Activated CD8-positive, alpha-beta memory T cell treated with anti-CD3 and anti-CD28 coated beads, Interleukin-2, amount 50 U/mL, for 1 hour (primary cell): ENCODE data around the gene FBXL17.

Experiments used
- DNase-seq: peaks from one replicate; pipeline ENCODE4 v3.0.0-alpha.2; 2020; ENCODE audit errors: extremely low read depth

Gene FBXL17

GRCh38 chr5:107997338-107997980 is 384.4 kb downstream of the FBXL17 start:
- DNase-seq = no peak

- DNase-seq = no peak
Observed at GRCh38 chr5:107993341-107993740, 388.6 kb downstream of the FBXL17 start.

GRCh38 chr5:107990881-107991810 is 390.8 kb downstream of the FBXL17 start:
- DNase-seq = no peak

GRCh38 chr5:107985144-107985543 is 396.8 kb downstream of the FBXL17 start:
- no peak for DNase-seq

- DNase-seq = no peak
Observed at GRCh38 chr5:107982703-107983425, 399.0 kb downstream of the FBXL17 start.

GRCh38 chr5:107980923-107981692 is 400.8 kb downstream of the FBXL17 start:
- DNase-seq = no peak

GRCh38 chr5:107979900-107980299 is 402.0 kb downstream of the FBXL17 start:
- no peak for DNase-seq

- no peak for DNase-seq
Observed at GRCh38 chr5:107979291-107979690, 402.6 kb downstream of the FBXL17 start.

- no peak for DNase-seq
Observed at GRCh38 chr5:107977550-107978071, 404.3 kb downstream of the FBXL17 start.

GRCh38 chr5:107975568-107975967 is 406.3 kb downstream of the FBXL17 start:
- DNase-seq = no peak

GRCh38 chr5:107971846-107972245 is 410.1 kb downstream of the FBXL17 start:
- no peak for DNase-seq

GRCh38 chr5:107969847-107970246 is 412.1 kb downstream of the FBXL17 start:
- no peak for DNase-seq

- no peak for DNase-seq
Observed at GRCh38 chr5:107968998-107969397, 412.9 kb downstream of the FBXL17 start.

- DNase-seq = no peak
Observed at GRCh38 chr5:107968406-107968843, 413.5 kb downstream of the FBXL17 start.

- DNase-seq = no peak
Observed at GRCh38 chr5:107966201-107966600, 415.7 kb downstream of the FBXL17 start.

GRCh38 chr5:107964722-107965121 is 417.2 kb downstream of the FBXL17 start:
- DNase-seq = no peak

GRCh38 chr5:107959573-107960279 is 422.2 kb downstream of the FBXL17 start:
- DNase-seq = no peak

- DNase-seq = no peak
Observed at GRCh38 chr5:107958861-107959260, 423.0 kb downstream of the FBXL17 start.

GRCh38 chr5:107958432-107958831 is 423.5 kb downstream of the FBXL17 start:
- DNase-seq = no peak

GRCh38 chr5:107957051-107957450 is 424.8 kb downstream of the FBXL17 start:
- DNase-seq = no peak

- no peak for DNase-seq
Observed at GRCh38 chr5:107955321-107955720, 426.6 kb downstream of the FBXL17 start.
